Caki2 (cell line): ENCODE data around the gene RSAD1. TPM values are rescaled to one million over a fixed set of nuclear protein-coding genes. Genes with fewer than 3 reads are reported as not detected.

ENCODE experiments used
- DNase-seq: peaks from one replicate; pipeline ENCODE4 v3.0.0-alpha.2; 2015; ENCODE audit warnings: low read depth
- in situ Hi-C: cut with HindIII; loops from 2 replicates; pipeline ENCODE4 v1.10.0; 2016; ENCODE audit warnings: low sequenced_read_pairs, low pct_unique_long_range_greater_than_20kb, mixed read lengths
- total RNA-seq: library from RNA; depleted of rRNA; stranded (reverse); fragments of >200 nt; shearing (Covaris generic); gene quantifications from 2 replicates; pipeline ENCODE4 v1.2.3, GENCODE V29; 2014; ENCODE audit warnings: low replicate concordance; rRNA removed

RSAD1 gene
- total RNA-seq: 31.4 and 41.4 TPM in 2 replicates

GRCh38 chr17:50478391-50479381 lies at the start of gene RSAD1:
TSS of gene RSAD1 (plus strand) at chr17:50478860. CDS start at chr17:50478885, 25 bp downstream.
- in situ Hi-C loops: no loop called here
- DNase-seq: peak; percentile 95

GRCh38 chr17:50429793-50430192 lies 48.9 kb upstream of the RSAD1 start:
- in situ Hi-C loops: no loop called here
- DNase-seq: no peak

- in situ Hi-C loops: no loop called here
- no peak for DNase-seq
Observed at GRCh38 chr17:50430821-50431618, 47.6 kb upstream of the RSAD1 start.

GRCh38 chr17:50432125-50432762 lies 46.4 kb upstream of the RSAD1 start:
- peak; percentile 50 for DNase-seq
- in situ Hi-C loops: no loop called here

- no peak for DNase-seq
- in situ Hi-C loops: no loop called here
Observed at GRCh38 chr17:50437409-50437808, 41.3 kb upstream of the RSAD1 start.

GRCh38 chr17:50439008-50439407 lies 39.7 kb upstream of the RSAD1 start:
- no peak for DNase-seq
- in situ Hi-C loops: no loop called here

GRCh38 chr17:50440172-50440837 lies 38.4 kb upstream of the RSAD1 start:
- no peak for DNase-seq
- in situ Hi-C loops: no loop called here

- DNase-seq: no peak
- in situ Hi-C loops: no loop called here
Observed at GRCh38 chr17:50440838-50441829, 37.5 kb upstream of the RSAD1 start.

- DNase-seq: no peak
- in situ Hi-C loops: no loop called here
Observed at GRCh38 chr17:50443505-50443974, 35.1 kb upstream of the RSAD1 start.

GRCh38 chr17:50444841-50445715 lies 33.6 kb upstream of the RSAD1 start:
- in situ Hi-C loops: no loop called here
- DNase-seq: no peak

- in situ Hi-C loops: no loop called here
- DNase-seq: no peak
Observed at GRCh38 chr17:50445730-50446325, 32.8 kb upstream of the RSAD1 start.

- in situ Hi-C loops: no loop called here
- no peak for DNase-seq
Observed at GRCh38 chr17:50447870-50448595, 30.6 kb upstream of the RSAD1 start.

- in situ Hi-C loops: no loop called here
Observed at GRCh38 chr17:50448643-50449042, 30.0 kb upstream of the RSAD1 start.

GRCh38 chr17:50451943-50452629 lies 26.6 kb upstream of the RSAD1 start:
- in situ Hi-C loops: no loop called here
- DNase-seq: no peak

More at GRCh38 chr17:50448643-50449042, 30.0 kb upstream of the RSAD1 start:
- no peak for DNase-seq
